GM21825 (cell line): Measurements from ENCODE around the gene CCPG1.

ENCODE experiments used
- ATAC-seq: cut with Tn5 transposase; IDR thresholded peaks from one replicate; pipeline ENCODE4 v1.9.1; 2021; ENCODE audit warnings: mild to moderate bottlenecking, moderate library complexity; ENCODE audit not compliant: unreplicated experiment

CCPG1 gene

GRCh38 chr15:55383687-55384086 lies 24.5 kb downstream of the CCPG1 start:
- ATAC-seq = no peak

GRCh38 chr15:55381595-55381994 lies 26.6 kb downstream of the CCPG1 start:
- no peak for ATAC-seq

DNA sequence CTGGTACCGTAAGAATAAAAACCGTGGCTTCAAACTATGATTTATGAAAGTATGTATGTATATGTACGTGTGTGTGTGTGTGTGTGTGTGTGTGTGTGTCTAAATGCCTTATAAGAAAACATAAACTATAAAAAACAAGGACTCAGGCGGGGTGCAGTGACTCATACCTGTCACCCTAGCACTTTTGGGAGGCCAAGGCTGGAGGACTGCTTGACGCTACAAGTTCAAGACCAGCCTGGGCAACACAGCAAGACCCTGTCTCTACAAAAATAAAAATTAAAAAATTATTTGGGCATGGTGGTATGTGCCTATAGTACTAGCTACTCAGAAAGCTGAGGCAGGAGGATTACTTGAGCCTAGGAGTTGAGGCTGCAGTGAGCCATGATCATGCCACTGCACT lies 29.1 kb downstream of the CCPG1 start:
- ATAC-seq = no peak

DNA sequence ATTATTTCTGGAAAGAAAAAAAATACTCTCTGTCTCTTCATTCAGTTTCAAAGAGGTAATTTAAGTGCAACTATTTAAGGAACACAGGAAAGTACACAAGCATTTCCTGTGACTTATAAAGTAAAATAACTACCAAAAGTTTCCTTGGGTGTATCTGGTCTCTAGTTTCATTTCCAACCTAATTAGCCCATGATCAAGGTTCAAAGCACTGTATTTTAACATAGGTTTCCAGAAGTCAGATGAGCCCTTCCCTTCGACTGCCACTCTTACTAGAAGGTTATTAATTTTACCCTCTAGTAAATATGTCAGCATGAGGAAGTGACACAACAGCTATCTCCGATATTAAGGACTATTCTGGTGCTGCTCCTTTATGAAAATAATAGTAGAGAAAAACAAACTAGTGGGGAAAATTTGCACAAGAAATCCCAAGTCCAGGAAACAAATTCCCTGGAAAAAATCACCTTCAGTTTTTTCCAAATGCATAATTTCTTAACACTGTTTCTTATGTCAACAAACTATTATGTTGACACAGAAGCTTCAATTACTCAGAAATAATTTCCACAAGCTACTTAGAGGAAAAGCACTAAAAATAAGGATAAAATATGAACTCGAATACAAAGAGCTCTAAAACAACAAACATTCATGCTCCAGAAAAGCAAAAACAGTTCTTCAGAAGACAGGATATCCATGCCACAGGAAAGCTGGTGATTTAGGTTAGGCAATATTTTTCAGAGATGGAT lies 35.3 kb downstream of the CCPG1 start:
- ATAC-seq = no peak

GRCh38 chr15:55366981-55367380 lies 41.2 kb downstream of the CCPG1 start:
- ATAC-seq = no peak

GRCh38 chr15:55362641-55363040 lies 45.5 kb downstream of the CCPG1 start:
- ATAC-seq = no peak

DNA sequence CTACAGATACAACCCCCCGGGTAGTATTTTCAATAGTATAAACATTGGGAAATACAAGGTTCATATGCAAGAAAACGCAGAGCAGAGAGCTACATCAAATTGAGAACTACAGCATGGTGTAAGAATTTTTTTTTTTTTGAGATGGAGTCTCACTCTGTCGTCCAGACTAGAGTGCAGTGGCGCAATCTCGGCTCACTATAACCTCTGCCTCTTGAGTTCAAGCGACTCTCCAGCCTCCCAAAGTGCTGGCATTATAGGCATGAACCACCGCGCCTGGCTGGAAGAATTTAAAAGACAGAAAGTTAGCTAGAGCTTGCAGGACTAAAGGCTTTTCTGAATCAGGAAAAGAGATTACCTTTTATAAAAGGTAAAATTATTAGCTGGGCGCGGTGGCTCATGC lies 47.1 kb downstream of the CCPG1 start:
- no peak for ATAC-seq

GRCh38 chr15:55360256-55360655 lies 47.9 kb downstream of the CCPG1 start:
- no peak for ATAC-seq

DNA sequence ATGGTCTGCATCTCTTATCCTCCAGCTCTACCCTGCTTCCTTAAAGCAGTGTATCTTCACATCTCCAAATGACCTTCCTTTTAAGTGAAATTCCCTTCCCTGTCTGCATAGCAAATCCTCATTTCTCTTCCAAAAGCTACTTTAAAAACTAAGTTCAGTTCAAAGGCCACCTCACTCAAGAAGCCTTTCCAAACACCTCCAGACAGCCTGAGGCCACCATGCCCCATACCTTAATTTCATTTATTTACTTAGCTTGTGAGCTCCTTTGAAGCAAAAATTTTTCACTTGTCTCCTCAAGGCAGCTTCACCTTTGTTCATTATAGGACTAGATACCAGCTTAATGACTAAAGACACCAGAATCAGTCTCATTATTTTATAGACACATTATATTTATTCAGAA lies 49.7 kb downstream of the CCPG1 start:
- ATAC-seq = no peak

DNA sequence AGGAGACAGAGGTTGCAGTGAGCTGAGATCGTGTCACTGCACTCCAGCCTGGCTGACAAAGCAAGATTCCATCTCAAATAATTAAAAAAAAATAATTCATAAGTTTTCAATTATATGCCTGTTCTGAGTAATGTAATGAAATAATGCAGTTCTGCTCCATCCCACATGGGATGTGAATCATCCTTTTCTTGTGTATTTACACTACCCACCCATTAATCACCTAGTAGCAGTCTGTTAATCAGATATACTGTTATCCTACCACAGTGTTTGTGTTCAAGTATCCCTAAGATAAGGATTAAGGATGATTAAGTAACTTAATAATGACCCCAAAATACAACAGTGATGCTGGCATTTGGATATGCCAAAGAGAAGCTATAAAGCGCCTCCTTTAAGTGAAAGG lies 50.4 kb downstream of the CCPG1 start:
- no peak for ATAC-seq

- ATAC-seq = no peak
These were observed 51.1 kb downstream of the CCPG1 start for GRCh38 chr15:55356985-55357585.

- ATAC-seq = no peak
These were observed 55.1 kb downstream of the CCPG1 start for GRCh38 chr15:55353025-55353424.

- no peak for ATAC-seq
These were observed 58.9 kb downstream of the CCPG1 start for GRCh38 chr15:55349282-55349681.

DNA sequence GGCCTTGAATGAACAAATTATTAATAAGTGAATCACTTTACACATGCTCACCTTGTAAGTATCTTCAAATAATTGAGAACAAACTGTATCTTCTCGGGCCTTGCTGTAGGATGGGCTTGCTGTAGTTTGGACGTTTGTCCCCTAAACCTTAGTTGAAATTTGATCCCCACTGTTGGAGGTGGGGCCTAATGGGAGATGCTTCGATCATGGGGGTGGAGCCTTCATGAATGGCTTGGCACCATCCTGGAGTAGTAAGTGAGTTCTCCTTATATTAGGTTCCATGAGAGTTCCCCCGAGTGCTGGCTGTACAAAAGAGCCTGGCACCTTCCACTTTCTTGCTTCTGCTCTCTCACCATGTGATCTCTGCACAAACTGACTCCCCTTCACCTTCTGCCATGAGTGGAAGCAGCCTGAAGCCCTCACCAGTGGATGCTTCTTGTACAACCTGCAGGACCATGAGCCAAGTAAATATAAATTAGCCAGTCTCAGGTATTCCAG lies 59.8 kb downstream of the CCPG1 start:
- no peak for ATAC-seq

GRCh38 chr15:55344206-55344605 lies 64.0 kb downstream of the CCPG1 start:
- ATAC-seq = no peak

DNA sequence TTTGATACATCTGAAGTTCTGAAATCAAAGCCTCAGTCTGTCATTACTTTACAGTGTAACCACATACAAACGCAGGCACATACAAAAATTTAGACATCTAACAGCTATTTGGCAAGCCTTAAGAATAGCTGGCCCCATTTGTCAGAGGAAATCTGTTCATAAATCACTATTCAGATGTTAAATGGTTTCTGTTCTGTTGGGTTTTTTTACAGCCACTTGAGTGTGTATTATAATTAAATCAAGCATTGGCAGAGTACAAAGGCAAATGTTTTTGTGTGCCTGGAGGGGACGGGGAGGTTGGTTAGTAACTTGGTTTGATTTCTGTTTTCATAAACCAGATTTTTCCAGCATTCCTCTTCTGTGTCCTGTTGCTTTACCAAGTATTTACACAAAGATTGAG lies 65.0 kb downstream of the CCPG1 start:
- ATAC-seq = no peak

DNA sequence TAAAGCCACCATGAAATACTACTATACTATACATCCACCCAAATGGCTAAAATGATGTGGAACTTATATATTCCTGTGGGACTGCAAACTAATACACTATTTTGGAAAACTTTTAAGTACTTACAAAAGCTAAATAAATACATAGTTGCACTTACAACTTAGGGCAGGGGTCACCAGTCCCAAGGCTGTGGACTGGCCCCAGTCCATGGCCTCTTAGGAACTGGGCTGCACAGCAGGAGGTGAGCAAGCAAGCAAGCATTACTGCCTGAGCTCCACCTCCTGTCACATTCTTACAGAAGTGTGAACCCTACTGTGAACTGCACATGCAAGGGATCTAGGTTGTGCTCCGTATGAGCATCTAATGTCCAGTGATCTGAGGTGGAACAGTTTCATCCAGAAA lies 71.0 kb downstream of the CCPG1 start:
- ATAC-seq = no peak

DNA sequence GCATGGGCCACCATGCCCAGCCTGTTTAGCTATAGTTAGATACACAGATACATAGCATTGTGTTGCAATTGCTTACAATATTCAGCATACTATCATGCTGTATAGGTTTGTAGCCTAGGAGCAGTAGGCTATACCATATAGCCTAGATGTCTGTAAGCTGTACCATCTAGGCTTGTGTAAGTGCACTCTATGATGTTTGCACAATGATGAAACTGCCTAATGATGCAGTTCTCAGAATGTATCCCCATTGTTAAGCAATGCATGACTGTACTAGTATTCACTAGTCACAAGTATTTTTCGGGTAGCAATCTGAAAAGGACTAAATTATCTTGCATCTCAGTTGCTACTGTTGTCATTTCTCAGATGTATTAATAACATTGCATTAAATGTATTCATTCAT lies 73.2 kb downstream of the CCPG1 start:
- ATAC-seq = no peak

DNA sequence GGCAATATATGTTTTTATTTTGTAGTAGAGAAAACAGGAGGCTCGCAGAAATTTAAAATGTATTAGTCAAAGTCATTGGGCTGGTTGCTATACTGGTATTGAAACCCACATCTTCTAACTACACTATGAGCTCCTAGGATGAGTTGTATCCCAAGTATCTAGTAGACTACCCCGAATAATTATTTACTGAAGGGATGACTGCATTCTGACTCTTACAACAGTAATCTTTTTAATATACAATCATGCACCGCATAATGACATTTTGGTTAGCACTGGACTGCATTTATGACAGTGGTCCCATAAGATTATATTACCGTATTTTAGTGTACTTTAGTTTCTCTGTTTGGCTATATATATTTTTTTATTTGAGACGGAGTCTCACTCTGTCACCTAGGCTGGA lies 73.8 kb downstream of the CCPG1 start:
- no peak for ATAC-seq

GRCh38 chr15:55327387-55327786 lies 80.8 kb downstream of the CCPG1 start:
- no peak for ATAC-seq

DNA sequence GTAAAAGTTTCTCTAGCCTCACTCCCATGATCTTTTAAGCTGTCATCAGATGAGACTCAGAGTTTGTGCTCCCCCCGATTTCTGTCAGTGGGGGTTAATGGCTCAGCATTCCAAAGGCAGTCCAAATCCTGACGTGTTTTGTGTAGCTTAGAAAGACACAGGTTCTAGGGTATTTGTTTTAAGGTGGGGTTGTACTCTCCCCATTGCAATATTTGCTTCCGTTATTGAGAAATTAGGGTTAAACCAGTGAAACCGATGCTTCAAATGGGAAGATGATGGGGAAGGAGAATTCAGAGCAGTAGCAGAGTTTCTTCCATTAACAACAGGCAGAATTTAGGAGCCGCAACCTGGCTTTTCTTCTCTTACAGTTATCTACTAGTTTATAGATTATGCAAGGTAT lies 85.7 kb downstream of the CCPG1 start:
- no peak for ATAC-seq

DNA sequence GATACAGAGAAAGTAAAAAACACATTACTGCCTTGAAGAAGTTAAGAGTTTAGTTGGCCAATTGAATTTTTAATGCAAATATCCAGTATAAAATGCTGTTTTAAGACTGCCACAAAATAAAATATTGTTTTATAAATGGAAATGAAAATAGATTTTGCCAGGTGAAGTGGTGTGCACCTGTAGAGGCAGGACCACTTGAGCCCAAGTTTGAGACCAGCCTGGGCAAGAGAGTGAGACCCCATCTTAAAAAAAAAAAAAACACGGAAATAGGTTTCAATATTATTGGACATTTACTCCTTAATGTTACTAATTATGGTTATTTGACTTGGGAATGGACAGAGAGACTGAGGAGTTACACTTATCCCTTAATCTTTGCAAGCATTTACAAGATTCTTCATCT lies 87.2 kb downstream of the CCPG1 start:
- ATAC-seq = no peak

- no peak for ATAC-seq
These were observed 88.0 kb downstream of the CCPG1 start for GRCh38 chr15:55320238-55320550.
